HG03039 (cell line): ENCODE data around the gene GPR68.
"Not testable (repeated sequence)": the region's sequence is repeated elsewhere in the genome, so short reads cannot be mapped to it uniquely, and the experiment has no call there.

Experiments
- ATAC-seq: cut with Tn5 transposase; IDR thresholded peaks from one replicate; pipeline ENCODE4 v1.9.1; 2021; ENCODE audit warnings: mild to moderate bottlenecking, moderate library complexity; ENCODE audit not compliant: unreplicated experiment

Gene GPR68

DNA sequence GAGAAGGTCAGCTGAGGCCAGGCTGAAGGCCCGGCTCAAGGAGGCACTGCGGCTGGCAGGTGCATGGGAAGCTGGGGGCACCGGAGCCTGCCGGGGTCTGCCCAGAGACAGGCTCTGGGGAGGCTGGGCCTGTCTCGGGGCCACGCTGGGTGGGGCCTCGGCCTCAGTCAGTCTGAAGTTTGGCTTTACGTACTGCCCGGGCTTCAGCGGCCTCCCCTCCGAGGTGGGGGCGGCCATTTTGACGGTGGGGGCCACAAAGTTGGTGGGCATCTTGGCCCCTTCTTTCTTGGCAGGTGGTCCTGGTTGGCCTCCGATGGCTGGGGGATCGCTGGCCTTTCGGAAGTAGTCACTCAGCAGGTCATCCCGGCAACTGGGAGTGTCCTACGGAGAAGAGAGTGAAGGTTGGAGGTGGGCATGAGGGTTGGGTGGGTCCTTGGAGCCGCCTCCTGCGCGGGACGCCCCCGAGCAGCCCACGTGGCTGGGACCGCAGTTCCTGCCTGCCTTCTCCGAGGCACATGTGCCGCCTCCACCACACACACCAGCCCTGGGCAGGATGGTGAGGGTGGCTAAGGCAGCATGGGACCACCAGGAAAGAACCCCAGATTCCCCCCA is 28.9 kb upstream of the GPR68 start:
- ATAC-seq, result no peak

DNA sequence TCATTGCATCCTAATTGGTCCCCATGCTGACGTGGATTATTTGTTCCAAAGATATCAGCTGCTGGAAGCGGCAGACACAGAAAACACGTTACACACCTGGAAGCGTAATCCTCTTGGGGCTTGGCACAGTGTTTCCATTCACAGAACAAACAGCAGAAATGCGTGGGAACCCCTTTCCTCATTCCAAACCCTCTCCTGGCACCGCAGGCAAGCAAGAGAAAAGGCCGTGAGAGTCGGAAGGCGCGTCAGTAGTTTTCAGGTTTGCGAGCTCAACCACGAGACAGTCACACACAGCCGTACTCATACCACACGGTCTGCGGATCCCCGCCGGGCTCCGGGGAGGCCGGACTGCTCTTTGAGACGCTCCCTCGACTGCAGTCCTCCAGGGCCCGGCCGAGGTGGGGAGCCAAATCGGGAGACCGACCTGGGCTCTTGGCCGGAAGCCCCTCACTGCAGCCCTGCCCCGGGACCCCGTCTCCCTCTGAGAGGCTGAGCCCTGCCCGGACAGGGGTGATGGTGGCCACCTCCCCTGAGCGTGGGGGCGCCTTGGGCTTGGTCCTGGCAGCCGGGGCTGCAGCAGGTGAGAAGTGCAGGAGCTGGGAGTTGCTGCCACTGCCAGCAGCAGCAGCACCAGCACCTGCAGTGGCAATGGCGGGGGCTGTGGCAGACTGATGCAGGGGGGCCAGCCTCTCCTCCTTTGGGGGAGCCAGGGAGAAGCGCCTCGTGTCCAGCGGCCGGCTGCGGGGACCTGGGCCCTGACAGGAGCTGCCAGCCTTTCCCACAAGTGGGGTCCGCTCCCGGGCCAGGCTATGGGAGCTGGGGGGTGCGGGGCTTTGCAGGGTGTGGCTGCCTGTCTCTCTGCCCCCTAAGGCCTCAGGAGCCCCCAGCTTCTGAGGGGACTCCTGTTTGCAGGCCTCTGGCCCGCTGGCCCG is 28.1 kb upstream of the GPR68 start:
- ATAC-seq, result no peak

DNA sequence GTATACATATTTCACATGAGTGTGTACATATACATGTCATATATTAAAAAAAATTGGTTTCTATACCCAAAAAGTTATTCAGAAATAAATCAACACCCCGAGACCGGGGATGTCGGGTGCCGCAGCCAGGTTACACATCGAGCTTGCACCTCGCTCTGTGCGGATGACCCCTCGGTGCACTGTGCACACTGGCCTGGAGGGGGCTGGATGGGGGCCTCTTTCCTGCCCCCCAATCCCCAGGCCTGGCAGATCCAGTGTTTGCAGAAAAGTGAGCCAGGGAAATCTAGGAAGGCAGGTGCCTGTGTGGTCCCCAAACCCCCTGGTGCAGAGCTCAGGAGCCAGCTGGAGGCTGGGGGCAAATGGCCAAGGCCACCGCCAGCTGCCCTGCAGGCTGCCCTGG is 27.1 kb upstream of the GPR68 start:
- no peak for ATAC-seq

DNA sequence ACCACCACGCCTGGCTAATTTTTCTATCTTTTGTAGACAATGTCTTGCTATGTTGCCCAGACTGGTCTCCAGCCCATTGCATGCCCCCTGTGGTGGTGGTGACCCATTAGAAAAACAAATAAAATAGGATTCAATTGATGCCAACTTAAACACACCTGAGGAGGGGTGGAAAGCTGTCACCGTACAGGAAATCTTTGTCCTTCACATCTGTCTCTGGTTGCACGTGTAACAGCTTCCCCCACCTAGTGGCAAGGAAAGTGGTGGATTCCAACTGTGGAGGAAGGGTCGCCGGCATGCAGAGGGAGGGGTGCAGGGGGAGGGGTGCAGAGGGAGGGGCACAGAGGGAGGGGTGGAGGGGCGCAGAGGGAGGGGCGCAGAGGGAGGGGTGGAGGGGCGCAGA is 26.1 kb upstream of the GPR68 start:
- no peak for ATAC-seq

DNA sequence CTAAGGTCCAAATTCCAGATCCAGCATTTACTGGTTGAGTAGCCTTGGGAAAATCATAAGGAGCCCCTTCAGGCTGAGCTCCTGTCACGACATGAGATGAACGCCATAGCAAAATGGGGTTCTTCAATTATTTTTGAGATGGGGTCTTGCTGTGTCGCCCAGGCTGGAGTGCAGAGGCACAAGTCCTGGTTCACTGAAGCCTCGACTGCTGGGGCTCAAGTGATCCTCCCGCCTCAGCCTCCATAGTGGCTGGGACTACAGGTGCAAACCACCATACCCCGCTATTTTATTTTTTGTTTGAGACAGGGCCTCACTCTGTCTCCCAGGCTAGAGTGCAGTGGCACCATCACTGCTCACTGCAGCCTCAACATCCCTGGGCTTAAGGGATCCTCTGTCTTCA is 25.7 kb upstream of the GPR68 start:
- ATAC-seq, result no peak

DNA sequence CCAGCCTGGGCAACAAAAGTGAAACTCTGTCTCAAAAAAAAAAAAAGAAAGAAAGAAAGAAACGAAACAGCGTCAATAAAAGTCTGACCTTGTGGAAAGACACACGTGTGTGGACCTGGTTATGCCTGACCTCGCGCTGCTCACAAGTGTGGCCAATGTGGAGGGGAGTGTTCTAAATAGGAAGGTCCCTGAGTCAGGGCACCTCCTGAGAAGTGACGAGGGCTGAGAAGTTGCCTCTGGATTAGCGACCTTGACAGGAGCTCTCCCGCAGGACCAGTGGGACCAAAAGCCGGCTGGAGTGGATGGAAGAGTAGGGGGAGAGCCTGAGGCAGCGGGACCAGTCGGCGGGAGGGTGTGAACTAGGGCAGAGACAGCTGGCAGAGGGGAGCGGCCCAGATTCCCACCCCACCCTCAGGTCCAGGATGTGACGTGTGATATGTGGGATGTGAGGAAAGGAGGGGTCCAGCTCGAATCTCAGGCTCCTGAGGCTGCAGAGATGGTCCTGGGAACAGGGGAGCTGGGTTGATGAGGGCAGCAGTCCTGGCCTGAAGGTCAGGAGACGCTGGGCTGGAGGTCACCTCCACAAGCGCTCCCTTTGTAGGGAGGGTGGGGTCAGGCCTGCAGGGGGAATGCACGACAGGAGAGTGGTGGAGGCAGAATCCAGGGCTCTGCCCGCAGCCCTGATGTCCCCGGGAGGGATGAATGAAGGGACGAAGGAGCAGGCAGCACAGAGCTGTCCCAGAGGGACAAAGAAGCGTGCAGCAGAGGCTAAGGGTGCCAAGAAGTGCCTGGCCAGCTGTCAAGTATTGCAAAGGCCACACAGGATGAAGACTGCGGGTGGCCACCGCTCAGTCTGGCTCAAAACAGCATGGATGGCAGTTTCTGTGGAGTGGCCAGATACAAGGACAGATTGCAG is 24.8 kb upstream of the GPR68 start:
- no peak for ATAC-seq

DNA sequence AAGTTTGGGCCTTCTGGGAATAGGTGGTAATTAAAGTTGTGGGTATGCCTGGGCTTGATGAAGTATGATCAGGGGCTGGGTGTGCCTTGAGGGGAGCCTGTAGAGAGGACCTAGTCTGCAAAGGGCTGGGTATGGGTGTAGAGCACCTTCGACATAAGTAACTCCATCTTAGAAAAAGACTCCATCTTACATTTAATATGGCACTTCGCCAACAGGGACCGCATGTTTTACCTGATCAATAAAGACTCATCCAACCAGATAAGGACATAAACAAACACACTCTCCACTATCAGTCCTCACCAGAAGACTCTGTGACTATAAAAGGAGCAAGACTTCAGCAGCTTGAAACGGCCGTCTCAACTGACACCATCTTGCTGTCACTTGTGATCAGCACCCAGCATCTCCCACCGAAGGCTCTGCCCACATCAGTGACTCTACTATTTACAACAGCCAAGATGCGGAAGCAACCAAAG is 23.5 kb upstream of the GPR68 start:
- no peak for ATAC-seq

DNA sequence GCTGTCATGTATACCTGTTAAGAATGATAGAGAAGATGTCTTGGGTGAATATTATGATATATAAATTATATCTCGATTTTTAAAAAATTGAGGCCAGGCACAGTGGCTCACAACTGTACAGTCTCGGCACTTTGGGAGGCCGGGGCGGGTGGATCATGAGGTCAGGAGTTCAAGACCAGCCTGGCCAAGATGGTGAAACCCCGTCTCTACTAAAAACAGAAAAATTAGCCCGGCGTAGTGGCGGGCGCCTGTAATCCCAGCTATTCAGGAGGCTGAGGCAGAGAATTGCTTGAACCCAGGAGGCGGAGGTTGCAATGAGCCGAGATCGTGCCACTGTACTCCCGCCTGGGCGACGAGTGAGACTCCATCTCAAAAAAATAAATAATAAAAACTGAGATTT is 21.8 kb upstream of the GPR68 start:
- not testable (repeated sequence) for ATAC-seq

DNA sequence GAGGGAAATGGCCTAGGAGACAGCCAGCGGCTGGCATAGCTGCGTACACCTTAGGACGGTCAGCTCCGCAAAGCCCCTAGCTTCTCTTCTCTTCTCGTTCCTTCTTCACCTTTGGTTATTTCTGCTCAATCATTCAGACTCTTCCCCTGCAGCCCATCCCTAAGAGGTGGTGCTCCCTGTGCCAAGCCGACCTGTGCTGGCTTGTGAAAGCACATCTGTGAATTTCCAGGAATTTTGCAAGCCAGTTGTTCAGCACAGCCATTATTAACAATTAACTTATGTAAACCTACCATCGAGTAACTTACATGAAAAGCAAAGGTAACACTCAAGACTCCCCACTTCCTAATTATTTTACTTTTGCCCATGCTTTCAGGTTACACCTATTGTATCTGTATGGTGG is 20.9 kb upstream of the GPR68 start:
- ATAC-seq, result no peak

DNA sequence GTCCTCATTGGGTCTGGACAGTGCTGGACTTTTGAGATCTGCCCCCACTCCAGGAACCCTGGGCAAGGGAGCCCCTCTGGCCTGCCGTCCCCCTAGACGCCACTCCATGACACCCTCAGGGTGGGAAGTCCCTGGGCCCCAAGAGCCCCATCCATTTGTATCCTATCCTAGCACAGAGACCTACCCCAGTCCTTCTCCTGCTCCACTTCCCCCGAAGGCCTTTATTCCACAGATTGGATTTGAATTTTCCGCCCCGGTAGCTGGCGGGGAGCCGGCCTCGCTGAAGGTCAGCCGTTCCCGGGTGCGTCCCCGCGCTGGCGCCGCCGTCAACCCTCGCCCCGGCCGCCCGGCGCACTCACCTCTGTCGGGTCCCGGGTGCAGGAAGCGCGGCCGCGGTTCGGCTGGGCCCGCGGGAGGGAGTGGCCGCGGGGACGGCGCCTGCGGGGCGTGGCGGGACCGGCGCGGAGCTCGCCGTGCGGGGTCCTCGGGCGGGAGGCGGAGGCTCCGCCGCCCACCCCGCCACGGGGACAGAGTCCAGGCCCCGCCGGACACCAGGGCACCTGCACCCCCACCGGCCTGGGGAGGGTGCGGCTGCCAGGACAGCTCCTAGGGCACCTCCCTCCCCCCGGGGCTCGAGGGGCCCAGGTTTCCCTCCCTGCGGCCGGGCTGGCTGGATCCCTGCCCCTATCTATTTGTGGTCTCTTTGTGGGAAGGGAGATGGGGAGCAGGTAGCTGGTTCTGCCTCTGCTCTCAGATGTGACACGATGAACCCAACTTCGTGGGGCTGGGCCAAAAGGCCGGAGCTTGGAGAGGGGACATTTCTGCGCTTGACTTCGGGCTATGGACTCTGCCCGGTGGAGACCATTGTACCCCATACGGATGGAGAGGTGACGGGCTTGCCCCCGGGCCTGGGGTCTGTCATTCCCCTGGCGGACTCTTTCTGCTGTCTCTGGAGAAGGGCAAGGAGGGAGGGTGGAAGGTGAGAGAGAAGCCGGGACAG is 19.9 kb upstream of the GPR68 start:
- ATAC-seq, result no peak

DNA sequence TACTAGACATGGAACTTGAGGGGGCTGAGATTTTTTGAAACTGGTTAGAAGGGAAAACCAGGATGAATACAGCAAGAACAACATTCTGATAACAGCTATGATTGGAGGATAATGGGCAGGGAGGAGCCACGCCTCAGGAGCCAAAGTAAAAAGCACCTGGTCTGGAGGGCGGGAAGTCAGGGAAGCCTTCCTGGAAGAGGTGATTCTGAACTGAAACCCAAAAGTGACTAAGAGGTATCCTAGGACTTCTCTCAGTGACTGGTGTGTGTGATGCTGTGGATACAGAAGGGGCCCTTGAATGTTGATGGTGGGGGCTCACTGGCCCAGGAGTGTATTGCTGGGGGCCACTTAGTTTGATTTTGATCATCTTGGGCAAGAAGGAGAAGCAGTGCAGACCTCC is 18.8 kb upstream of the GPR68 start:
- ATAC-seq, result no peak

DNA sequence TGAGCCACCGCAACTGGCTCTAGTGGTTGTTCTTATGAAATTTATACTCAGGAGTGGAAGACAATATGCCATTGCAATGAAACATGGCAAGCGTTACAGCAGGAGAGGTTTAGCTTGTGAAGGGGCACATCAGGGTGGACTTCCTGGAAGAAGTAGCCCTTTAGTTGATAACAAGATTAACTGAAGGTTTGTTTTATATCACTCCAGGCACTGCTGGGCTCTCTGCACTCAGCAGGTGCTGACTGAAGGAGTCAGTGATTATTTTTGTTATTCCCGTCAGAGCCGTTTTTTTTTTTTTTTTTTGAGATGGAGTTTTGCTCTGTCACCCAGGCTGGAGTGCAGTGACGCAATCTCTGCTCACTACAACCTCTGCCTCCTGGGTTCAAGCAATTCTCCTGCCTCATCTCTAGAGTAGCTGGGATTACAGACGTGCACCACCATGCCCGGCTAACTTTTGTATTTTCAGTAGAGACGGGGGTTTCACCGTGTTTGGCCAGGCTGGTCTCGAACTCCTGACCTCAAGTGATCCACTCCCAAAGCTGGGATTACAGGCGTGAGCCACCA is 17.6 kb upstream of the GPR68 start:
- ATAC-seq, result no peak

DNA sequence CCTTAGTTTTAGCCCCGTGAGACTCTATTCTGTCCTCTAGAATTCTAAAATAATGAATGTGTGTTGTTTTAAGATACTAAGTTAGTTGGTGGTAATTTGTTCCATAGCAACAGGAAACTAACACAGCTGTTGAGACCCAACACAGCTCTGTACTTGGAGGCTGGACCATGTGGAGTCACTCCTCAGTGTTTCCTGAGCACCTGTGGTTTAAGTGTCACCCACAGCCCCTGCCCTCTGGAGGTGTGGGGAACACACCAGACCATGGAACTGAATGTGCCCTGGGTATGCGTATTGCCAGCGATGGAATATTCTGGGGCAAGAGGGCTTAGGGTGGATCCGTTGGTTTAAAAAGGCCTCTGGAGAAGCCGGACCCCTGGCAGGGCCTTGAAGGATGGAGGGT is 16.6 kb upstream of the GPR68 start:
- no peak for ATAC-seq

DNA sequence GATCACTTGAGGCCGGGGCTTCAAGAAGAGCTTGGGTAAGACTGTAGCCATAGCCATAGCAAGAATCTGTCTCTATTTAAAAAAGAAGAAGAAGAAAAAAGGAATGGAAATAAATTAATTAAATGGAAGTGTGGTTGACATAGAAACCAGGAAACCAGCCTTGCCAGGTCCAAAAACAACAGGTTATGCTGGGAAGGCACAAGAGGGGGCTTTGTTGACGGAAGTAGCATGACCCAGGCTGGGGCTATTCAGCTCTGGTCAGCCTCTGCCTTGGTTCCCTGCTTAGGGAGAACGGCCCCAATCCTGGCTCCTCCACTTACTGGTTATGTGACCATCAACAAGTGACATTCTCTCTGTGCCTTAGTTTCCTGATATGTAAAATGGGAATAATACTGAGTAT is 14.4 kb upstream of the GPR68 start:
- ATAC-seq, result no peak

DNA sequence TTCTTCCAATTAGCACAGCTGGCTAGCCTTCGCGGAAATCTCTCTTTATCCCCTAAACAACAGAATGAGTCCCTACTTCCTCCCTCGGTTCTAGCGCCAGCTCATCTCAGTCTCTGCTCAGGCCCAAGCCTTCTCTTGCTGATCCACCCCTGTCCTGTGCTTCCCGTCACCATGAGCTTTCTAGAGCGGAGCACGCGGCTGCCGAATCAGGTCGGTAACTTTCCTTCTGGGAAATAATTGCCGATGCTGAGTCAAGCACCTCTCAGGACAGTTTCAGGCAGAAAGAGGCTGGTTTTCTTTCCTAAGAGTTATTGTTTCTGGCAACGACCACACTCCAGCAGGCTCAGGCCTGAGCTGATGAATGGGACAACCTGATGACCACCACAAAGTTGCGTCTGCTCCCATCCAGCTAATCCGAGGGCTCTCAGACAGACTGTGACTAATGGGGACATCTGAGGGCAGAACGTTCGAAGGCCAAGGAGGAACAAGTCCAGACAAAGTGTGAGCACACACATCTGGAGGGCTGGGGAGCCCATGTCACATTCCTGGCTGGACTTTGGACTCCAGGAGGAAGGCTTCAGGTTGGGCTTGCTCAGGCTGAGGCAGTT is 13.6 kb upstream of the GPR68 start:
- no peak for ATAC-seq

DNA sequence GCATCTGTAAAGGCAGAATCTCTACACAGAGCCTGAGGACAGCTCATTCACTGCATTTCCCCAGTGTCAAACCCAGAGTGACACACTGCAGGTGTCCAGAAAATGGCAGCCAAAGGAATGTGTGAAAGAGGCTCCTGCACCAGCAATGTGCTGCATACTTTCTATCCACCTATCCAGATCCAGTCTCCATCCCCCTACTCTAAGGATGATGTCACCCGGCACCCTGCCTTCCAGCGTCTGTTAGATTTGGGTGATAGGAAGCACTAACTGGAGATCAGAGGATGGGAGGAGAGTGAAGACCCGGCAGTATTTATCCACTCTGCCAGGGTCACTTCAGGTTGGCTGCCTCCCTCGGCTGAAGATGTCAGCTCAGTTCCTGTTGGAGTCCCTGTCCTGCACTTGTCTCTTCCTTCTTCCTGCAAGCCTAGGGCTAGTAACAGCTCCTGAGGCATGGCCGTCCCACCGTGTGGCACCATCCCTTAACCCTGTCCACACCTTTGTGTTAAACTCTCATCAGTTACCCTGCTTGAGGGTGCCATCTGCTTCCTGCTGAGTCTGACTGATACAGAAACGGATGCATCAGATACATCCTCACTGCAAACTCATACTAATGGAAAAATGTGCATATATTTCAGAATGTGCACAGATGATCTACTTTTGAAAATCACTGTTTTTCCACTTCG is 13.0 kb upstream of the GPR68 start:
- ATAC-seq, result no peak

DNA sequence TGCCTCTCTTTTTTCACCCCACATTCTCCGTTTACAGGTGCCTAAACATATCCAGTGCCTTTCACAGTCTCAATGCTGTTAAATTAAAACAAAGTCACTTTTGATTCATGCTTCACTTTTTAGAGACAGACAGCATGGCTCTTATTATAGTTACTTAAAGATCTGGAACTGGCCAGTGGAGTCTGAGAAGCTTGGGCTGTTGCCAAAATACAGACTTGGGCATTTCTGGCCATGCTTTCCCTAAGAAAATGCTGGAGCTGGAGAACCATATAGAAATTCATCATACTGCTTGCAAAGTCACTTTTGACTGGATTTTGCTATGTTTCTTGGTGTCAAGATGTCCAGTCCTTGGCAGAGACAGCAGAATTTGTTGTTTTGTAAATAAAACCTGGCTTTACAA is 12.2 kb upstream of the GPR68 start:
- ATAC-seq, result no peak

DNA sequence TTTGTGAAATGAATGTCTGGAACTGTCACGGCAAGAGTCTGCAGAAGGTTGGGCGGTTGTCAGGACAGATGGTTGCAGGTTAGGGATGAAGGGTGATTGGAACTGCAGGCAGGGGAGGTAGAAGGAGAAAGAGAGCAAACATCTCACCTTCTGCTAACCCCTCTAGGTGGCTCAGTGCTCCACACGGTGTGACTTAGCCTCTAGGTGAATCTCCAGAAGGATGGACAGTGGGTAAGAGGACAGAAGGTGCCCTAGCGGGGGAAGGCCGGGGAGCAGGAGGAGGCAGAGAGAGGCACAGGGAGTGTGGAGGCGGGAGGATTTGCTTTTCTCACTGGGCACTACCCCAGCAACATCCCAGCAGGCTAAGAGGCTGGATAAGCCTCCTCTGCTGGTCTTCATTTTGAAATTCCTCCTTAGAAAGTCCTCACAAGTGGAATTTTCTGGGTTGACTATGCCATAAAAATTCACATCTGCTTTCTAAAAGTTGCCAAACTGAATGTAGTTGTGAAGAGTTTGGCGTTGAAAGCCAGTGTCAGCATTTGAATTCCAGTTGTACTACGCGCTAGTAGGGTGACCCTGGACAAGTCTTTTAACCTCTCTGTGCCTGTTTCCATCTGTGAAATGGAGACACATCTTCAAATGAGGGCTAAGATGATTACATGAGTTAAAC is 10.7 kb upstream of the GPR68 start:
- ATAC-seq, result no peak
